GM19452 (cell line): ENCODE results near the gene DTNBP1.

Source experiments
- ATAC-seq: cut with Tn5 transposase; IDR thresholded peaks from one replicate; pipeline ENCODE4 v1.9.1; 2021; ENCODE audit not compliant: unreplicated experiment

The DTNBP1 gene

GRCh38 chr6:15504581-15505350 lies 158.1 kb downstream of the DTNBP1 start:
- no peak for ATAC-seq

- ATAC-seq, result no peak
Measured at GRCh38 chr6:15504040-15504495, 158.8 kb downstream of the DTNBP1 start.

GRCh38 chr6:15503346-15503680 lies 159.5 kb downstream of the DTNBP1 start:
- no peak for ATAC-seq

- ATAC-seq, result no peak
Measured at GRCh38 chr6:15502446-15503345, 160.1 kb downstream of the DTNBP1 start.

GRCh38 chr6:15501826-15502445 lies 160.9 kb downstream of the DTNBP1 start:
- no peak for ATAC-seq

- ATAC-seq, result no peak
Measured at GRCh38 chr6:15500901-15501825, 161.7 kb downstream of the DTNBP1 start.

- ATAC-seq, result no peak
Measured at GRCh38 chr6:15500078-15500740, 162.6 kb downstream of the DTNBP1 start.

GRCh38 chr6:15499591-15499990 lies 163.2 kb downstream of the DTNBP1 start:
- no peak for ATAC-seq

- no peak for ATAC-seq
Measured at GRCh38 chr6:15499125-15499524, 163.7 kb downstream of the DTNBP1 start.

- ATAC-seq, result no peak
Measured at GRCh38 chr6:15498640-15499039, 164.2 kb downstream of the DTNBP1 start.

- no peak for ATAC-seq
Measured at GRCh38 chr6:15496345-15497131, 166.3 kb downstream of the DTNBP1 start.

- ATAC-seq, result no peak
Measured at GRCh38 chr6:15495375-15495901, 167.4 kb downstream of the DTNBP1 start.

GRCh38 chr6:15493437-15494168 lies 169.2 kb downstream of the DTNBP1 start:
- ATAC-seq, result no peak

GRCh38 chr6:15491986-15492269 lies 170.9 kb downstream of the DTNBP1 start:
- ATAC-seq, result no peak

GRCh38 chr6:15491255-15491985 lies 171.4 kb downstream of the DTNBP1 start:
- no peak for ATAC-seq

- no peak for ATAC-seq
Measured at GRCh38 chr6:15490242-15491100, 172.4 kb downstream of the DTNBP1 start.
